ENCODE data around the gene ZNF57. TPM values are rescaled to one million over a fixed set of nuclear protein-coding genes. Genes with fewer than 3 reads are reported as not detected.
A peak's percentile ranks its signal among the peaks of the same experiment; 100 is the strongest.

The ZNF57 gene
- total and polyA plus RNA-seq, 2 of the 13 experiments (the other 11 are each of a cell fraction or from before 2014, with no cell fraction given) = 6.6 to 17.5 TPM

DNA sequence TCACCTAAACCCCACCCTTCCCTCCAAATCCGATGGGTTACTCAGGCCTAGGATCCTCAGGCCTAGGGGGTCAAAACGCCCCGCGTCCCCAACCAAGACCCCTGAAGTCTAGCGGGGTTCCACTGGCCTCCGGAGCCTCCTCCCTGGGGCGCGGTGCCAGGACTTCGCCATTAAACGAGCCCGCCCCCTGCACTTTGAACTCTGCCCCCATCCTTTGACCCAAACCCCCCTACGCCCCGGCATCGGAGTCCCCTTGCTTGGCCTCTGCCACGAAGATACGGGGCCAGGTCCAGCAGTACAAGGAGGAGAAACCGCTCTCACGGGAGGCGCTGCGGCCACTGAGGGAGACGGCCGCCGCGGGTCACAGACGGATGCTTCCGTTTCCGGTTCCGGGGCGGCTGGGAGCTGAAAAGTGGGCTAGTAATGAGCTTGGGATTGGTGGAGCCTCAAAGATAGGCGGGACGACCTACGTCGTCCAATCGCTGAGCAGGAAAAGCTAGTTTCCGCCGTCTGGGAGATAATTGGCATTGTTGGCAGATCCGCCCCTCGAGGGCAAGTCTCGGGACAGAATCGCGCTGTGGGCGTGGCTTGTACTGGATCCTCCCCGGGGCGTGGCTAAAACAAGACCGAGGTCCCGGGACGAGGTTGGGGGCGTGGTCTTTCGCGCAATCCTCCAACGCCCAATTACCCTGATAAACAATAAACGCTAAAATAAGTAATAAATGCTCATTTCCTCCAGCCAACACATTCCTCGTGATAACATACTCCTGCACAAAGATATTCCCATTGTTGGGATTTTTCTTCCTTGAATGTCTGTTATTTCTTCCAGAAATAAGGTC is 49.8 kb downstream of the ZNF57 start (continued):
- TF ChIP-seq THAP9 (CRISPR knock-in tag; IDR thresholded peaks at IDR 0.05; ENCODE audit: borderline replicate concordance) (peak; percentile 91; the same call in 1 of the 2 replicates), GABPA (IDR thresholded peaks at IDR 0.05; ENCODE audit: low read depth, low read length) (peak; percentile 95), GABPA (CRISPR knock-in tag; IDR thresholded peaks at IDR 0.05; ENCODE audit: low read depth) (peak; percentile 99), RARA (CRISPR knock-in tag; IDR thresholded peaks at IDR 0.05) (peak; percentile 42), AHR (CRISPR knock-in tag; IDR thresholded peaks at IDR 0.05) (peak; percentile 64; the same call in 1 of the 2 replicates)
- TF ChIP-seq, protein P1, sequence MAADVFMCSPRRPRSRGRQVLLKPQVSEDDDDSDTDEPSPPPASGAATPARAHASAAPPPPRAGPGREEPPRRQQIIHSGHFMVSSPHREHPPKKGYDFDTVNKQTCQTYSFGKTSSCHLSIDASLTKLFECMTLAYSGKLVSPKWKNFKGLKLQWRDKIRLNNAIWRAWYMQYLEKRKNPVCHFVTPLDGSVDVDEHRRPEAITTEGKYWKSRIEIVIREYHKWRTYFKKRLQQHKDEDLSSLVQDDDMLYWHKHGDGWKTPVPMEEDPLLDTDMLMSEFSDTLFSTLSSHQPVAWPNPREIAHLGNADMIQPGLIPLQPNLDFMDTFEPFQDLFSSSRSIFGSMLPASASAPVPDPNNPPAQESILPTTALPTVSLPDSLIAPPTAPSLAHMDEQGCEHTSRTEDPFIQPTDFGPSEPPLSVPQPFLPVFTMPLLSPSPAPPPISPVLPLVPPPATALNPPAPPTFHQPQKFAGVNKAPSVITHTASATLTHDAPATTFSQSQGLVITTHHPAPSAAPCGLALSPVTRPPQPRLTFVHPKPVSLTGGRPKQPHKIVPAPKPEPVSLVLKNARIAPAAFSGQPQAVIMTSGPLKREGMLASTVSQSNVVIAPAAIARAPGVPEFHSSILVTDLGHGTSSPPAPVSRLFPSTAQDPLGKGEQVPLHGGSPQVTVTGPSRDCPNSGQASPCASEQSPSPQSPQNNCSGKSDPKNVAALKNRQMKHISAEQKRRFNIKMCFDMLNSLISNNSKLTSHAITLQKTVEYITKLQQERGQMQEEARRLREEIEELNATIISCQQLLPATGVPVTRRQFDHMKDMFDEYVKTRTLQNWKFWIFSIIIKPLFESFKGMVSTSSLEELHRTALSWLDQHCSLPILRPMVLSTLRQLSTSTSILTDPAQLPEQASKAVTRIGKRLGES (CRISPR knock-in tag; IDR thresholded peaks at IDR 0.05; ENCODE audit: borderline replicate concordance) = no peak
